ENCODE data around the gene GMDS. TPM values are rescaled to one million over a fixed set of nuclear protein-coding genes. Genes with fewer than 3 reads are reported as not detected.

The GMDS gene
- total RNA-seq, 1 donor from 2014 or later: 30.1 TPM

GRCh38 chr6:2020909-2021308, 224.5 kb downstream of the GMDS start:
- no peak for DNase-seq
- Mint-ChIP-seq H3K27ac (no peak overlapping the region), H3K9me3 (no peaks in the 10 kb centered on the region), H3K4me1 (peaks cover 8% of the 10 kb centered on the region), H3K36me3 (ENCODE audit: low read depth) (no peaks in the 10 kb centered on the region), H3K27me3 (no peaks in the 10 kb centered on the region), H3K4me3 (no peak overlapping the region)
- intact Hi-C loops (cut with micrococcal nuclease): loop anchor here (10.0 kb wide), 1 partner anchor 396 kb away; no protein-coding TSS in a partner anchor
- no peak for TF ChIP-seq CTCF (IDR thresholded peaks at IDR 0.05)
- ATAC-seq (ENCODE audit: low read depth): no peak
- ChIA-PET POLR2A (no interaction called here), CTCF (no interaction called here)

- no peak for TF ChIP-seq CTCF (IDR thresholded peaks at IDR 0.05)
- DNase-seq: no peak
- H3K27me3 Mint-ChIP-seq: no peaks in the 10 kb centered on the region
- ChIA-PET CTCF (no interaction called here), POLR2A (no interaction called here)
- H3K36me3 Mint-ChIP-seq (ENCODE audit: low read depth): no peaks in the 10 kb centered on the region
- no peak overlapping the region for H3K4me3 Mint-ChIP-seq
- ATAC-seq (ENCODE audit: low read depth): no peak
- H3K4me1 Mint-ChIP-seq: peaks cover 8% of the 10 kb centered on the region
- no peak overlapping the region for H3K27ac Mint-ChIP-seq
- intact Hi-C loops (cut with micrococcal nuclease): no loop called here
- peaks cover 10% of the 10 kb centered on the region for H3K9me3 Mint-ChIP-seq
Observed at GRCh38 chr6:2019051-2019450, 226.4 kb downstream of the GMDS start.

- no peak for TF ChIP-seq CTCF (IDR thresholded peaks at IDR 0.05)
- intact Hi-C loops (cut with micrococcal nuclease): no loop called here
- no peak overlapping the region for H3K27ac Mint-ChIP-seq
- ChIA-PET POLR2A (interaction anchor here (0.7 kb wide), 1 partner anchor 433 kb away, joined by 3 read pairs; no protein-coding TSS in a partner anchor), CTCF (no interaction called here)
- no peak overlapping the region for H3K4me3 Mint-ChIP-seq
- H3K9me3 Mint-ChIP-seq: peaks cover 12% of the 10 kb centered on the region
- H3K27me3 Mint-ChIP-seq: no peaks in the 10 kb centered on the region
- peaks cover 7% of the 10 kb centered on the region for H3K4me1 Mint-ChIP-seq
- DNase-seq (no peak), ATAC-seq (ENCODE audit: low read depth) (no peak)
- H3K36me3 Mint-ChIP-seq (ENCODE audit: low read depth): no peaks in the 10 kb centered on the region
Observed at GRCh38 chr6:2016040-2016439, 229.4 kb downstream of the GMDS start.

- DNase-seq (no peak), ATAC-seq (ENCODE audit: low read depth) (no peak)
- ChIA-PET CTCF (no interaction called here), POLR2A (no interaction called here)
- peaks cover 8% of the 10 kb centered on the region for H3K36me3 Mint-ChIP-seq (ENCODE audit: low read depth)
- H3K4me1 Mint-ChIP-seq: peaks cover 2% of the 10 kb centered on the region
- peaks cover 6% of the 10 kb centered on the region for H3K9me3 Mint-ChIP-seq
- H3K4me3 Mint-ChIP-seq: no peak overlapping the region
- no peaks in the 10 kb centered on the region for H3K27me3 Mint-ChIP-seq
- intact Hi-C loops (cut with micrococcal nuclease): no loop called here
- TF ChIP-seq CTCF (IDR thresholded peaks at IDR 0.05): no peak
- no peak overlapping the region for H3K27ac Mint-ChIP-seq
Observed at GRCh38 chr6:2008383-2008976, 236.9 kb downstream of the GMDS start.

GRCh38 chr6:2007165-2007564, 238.2 kb downstream of the GMDS start:
- H3K4me3 Mint-ChIP-seq: no peak overlapping the region
- no peak for DNase-seq
- ATAC-seq (ENCODE audit: low read depth): no peak
- intact Hi-C loops (cut with micrococcal nuclease): no loop called here
- peaks cover 9% of the 10 kb centered on the region for H3K36me3 Mint-ChIP-seq (ENCODE audit: low read depth)
- peaks cover 6% of the 10 kb centered on the region for H3K9me3 Mint-ChIP-seq
- ChIA-PET CTCF (no interaction called here), POLR2A (no interaction called here)
- peaks cover 2% of the 10 kb centered on the region for H3K4me1 Mint-ChIP-seq
- no peak for TF ChIP-seq CTCF (IDR thresholded peaks at IDR 0.05)
- H3K27me3 Mint-ChIP-seq: no peaks in the 10 kb centered on the region
- no peak overlapping the region for H3K27ac Mint-ChIP-seq
